Natural killer cell treated with Interleukin-12 subunit alpha and Interleukin-12 subunit beta and Interleukin-15 and Interleukin-18, amount 100 ng/mL, for 72 hours (primary cell): Measurements from ENCODE around the gene RAB34. TPM values are rescaled to one million over a fixed set of nuclear protein-coding genes. Genes with fewer than 3 reads are reported as not detected.

Experiments
- ATAC-seq, 2 donors: fragments of 150-1000 bp; cut with Tn5 transposase in 1 of 2; sonication (Bioruptor Pico), chemical (Tn5 transposase) in 1 of 2; 2 replicates each; pipeline ENCODE4 v1.10.0; 2021
- DNase-seq: peaks from one replicate; pipeline ENCODE4 v3.0.0; 2022; ENCODE audit warnings: low spot score
- H3K27ac Mint-ChIP-seq, 2 donors: 1 replicate in 1 of 2; 2 replicates in 1 of 2; pipeline ENCODE4 v1.8.0; 2022; ENCODE audit warnings: mixed read lengths in 2 of 2, mild to moderate bottlenecking in 1 of 2, moderate library complexity in 1 of 2
- H3K27me3 Mint-ChIP-seq, 2 donors: 1 replicate in 1 of 2; 2 replicates in 1 of 2; pipeline ENCODE4 v1.8.0; 2022; ENCODE audit warnings: mixed read lengths in 2 of 2
- H3K36me3 Mint-ChIP-seq: one replicate; pipeline ENCODE4 v1.8.0; 2022; ENCODE audit warnings: mixed read lengths
- H3K4me1 Mint-ChIP-seq, 2 donors: 1 replicate in 1 of 2; 2 replicates in 1 of 2; pipeline ENCODE4 v1.8.0; 2022; ENCODE audit warnings: low read depth in 2 of 2, mixed read lengths in 2 of 2, mild to moderate bottlenecking in 1 of 2
- H3K4me3 Mint-ChIP-seq: one replicate; pipeline ENCODE4 v1.8.0; 2022; ENCODE audit warnings: mixed read lengths
- H3K9me3 Mint-ChIP-seq: 2 replicates; pipeline ENCODE4 v1.8.0; 2022; ENCODE audit warnings: mixed read lengths
- total RNA-seq, 2 donors: library from RNA; stranded (reverse); gene quantifications; one replicate each; pipeline ENCODE4 v1.2.3, GENCODE V29; 2022

Gene RAB34, protein sequence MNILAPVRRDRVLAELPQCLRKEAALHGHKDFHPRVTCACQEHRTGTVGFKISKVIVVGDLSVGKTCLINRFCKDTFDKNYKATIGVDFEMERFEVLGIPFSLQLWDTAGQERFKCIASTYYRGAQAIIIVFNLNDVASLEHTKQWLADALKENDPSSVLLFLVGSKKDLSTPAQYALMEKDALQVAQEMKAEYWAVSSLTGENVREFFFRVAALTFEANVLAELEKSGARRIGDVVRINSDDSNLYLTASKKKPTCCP
- 10 to 100 TPM in 1 of 2 donors, 1 to 10 TPM in 1; 8.5 to 25.7 TPM for total RNA-seq

DNA sequence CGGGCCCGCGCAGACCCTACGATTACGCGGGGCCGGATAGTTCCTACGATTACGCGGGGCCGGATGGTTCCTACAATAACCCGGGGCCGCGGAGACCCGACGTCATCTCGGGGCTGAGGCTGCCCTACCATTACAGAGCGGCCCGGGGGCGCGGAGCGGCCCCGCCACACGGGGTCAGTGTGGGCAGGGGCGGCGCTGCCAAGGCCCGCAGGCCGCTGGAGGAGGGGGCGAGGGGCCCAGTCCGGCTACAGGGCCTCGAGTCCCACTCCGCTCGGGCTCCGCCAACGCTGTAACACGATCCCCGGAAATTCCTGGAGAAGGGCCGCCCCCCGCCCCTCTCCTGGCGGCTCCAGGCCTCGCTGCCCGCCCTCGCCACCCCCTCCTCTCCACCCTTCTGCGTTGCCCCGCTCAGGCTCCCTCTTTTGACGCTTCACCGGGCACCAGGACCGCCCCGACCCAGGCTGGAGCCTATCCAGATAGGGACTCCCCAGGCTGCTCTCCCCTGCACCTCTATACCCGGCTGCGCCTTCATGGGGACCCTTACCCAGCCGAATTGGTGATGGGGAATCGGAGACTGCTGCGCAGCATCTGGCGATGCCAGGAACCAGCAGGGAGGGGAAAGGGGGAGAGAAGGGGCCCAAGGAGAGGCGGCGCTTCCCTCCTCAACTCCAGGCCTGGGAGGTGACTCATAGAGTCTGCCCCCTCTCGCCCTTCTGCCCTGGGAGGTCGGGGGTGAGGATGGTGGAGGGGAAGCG, at the start of gene RAB34:
RAB34 (minus strand) TSS at position 291 of the 755 bp plus-strand sequence. CDS start 602 bp downstream, outside the sequence.
- peaks cover 16% of the 10 kb centered on the region for H3K36me3 Mint-ChIP-seq
- H3K27ac Mint-ChIP-seq: peak within 1 kb of the TSS; percentile 6 to 72
- peaks cover 35 to 36% of the 10 kb centered on the region in 2 donors for H3K4me1 Mint-ChIP-seq
- no peak for DNase-seq
- ATAC-seq: peak in 1 of 2 donors; percentile 14
- no peaks in the 10 kb centered on the region for H3K9me3 Mint-ChIP-seq
- H3K27me3 Mint-ChIP-seq: peaks cover 12 to 13% of the 10 kb centered on the region in 2 donors
- H3K4me3 Mint-ChIP-seq: peak within 1 kb of the TSS; percentile 89

DNA sequence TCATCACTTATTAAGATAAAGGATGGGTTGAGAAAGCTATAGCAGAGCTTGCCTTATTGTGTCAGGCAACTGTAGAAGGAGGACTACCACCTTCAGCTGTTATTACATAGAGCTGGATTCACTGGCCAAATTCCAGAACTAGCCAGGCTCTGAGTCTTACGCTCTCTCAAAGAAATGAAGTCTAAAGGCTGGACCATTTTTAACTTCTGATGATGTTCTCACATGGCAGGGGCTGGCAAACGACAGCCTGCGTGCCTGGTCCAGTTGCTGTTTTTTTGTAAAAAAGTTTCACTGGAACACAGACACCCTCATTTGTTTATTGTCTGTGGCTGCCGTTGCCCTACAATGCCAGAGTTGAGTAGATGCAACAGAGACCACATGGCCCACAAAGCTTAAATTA, 47.4 kb upstream of the RAB34 start:
- H3K4me3 Mint-ChIP-seq: no peak overlapping the region
- H3K9me3 Mint-ChIP-seq: no peaks in the 10 kb centered on the region
- no peak for DNase-seq
- peaks cover 5% of the 10 kb centered on the region for H3K36me3 Mint-ChIP-seq
- H3K27me3 Mint-ChIP-seq: no peaks in the 10 kb centered on the region
- ATAC-seq: no peak
- peak overlapping the region; percentile 31 to 51 for H3K27ac Mint-ChIP-seq
- H3K4me1 Mint-ChIP-seq: peaks cover 24 to 28% of the 10 kb centered on the region in 2 donors

DNA sequence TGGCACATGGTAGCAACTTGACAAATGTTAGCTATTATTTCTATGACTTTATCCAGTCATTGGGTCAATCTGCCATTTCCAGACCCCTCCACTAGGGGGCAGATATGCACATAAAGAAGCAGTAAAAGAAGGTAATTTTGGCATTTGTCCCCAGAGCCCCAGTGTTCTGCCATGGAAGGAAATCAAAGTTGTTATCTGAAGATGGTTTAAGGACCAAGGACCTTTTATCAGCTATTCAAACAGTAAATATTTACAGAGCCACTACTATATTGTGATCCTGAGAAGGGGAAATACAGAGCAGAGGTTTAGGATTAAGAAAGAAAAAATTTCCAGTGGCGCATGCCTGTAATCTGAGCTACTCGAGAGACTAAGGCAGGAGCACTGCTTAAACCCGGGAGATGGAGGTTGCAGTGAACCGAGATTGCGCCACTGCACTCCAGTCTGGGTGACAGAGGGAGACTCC, 46.2 kb upstream of the RAB34 start:
- Mint-ChIP-seq H3K27me3 (no peaks in the 10 kb centered on the region), H3K9me3 (no peaks in the 10 kb centered on the region), H3K4me3 (peak overlapping the region; percentile 41), H3K4me1 (peaks cover 18 to 28% of the 10 kb centered on the region in 2 donors), H3K36me3 (peaks cover 5% of the 10 kb centered on the region), H3K27ac (peak overlapping the region; percentile 3 to 73)
- DNase-seq (peak; percentile 84), ATAC-seq (peak; percentile 32 to 46)

DNA sequence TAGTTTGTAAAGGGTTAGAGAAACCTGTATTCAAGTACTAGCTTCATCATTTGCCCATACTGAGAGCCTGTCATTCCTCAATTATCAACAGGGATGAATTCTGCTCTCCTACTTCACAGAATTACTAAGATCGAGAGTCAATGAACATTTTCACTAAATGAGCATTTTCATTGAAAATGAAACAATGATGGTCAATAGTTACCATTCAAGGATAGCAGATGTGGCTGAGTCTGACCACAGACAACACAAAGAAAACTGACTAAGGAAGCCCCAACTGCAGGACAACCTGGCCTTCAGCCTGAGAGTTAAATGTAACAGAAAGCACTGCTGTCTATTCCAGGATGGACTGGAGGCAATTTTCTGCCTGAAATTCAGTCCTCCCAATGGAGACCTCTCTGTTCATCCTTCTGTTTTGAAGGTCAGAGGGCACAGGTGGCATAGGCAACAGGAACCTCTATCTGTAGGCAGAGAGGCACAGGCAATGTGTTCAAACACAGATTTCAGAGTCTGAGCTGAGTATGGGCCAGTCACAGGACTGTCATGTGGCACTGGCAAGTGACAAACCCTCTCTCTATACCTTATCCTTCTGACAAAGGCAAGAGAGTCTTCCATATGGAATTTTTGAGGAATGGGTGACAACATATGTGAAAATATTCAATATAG, 45.6 kb upstream of the RAB34 start:
- Mint-ChIP-seq H3K27ac (peak overlapping the region; percentile 50 to 73), H3K4me1 (peaks cover 18 to 28% of the 10 kb centered on the region in 2 donors), H3K9me3 (no peaks in the 10 kb centered on the region), H3K4me3 (peak overlapping the region; percentile 41), H3K36me3 (peaks cover 5% of the 10 kb centered on the region), H3K27me3 (no peaks in the 10 kb centered on the region)
- ATAC-seq (peak; percentile 75 to 87), DNase-seq (no peak)

DNA sequence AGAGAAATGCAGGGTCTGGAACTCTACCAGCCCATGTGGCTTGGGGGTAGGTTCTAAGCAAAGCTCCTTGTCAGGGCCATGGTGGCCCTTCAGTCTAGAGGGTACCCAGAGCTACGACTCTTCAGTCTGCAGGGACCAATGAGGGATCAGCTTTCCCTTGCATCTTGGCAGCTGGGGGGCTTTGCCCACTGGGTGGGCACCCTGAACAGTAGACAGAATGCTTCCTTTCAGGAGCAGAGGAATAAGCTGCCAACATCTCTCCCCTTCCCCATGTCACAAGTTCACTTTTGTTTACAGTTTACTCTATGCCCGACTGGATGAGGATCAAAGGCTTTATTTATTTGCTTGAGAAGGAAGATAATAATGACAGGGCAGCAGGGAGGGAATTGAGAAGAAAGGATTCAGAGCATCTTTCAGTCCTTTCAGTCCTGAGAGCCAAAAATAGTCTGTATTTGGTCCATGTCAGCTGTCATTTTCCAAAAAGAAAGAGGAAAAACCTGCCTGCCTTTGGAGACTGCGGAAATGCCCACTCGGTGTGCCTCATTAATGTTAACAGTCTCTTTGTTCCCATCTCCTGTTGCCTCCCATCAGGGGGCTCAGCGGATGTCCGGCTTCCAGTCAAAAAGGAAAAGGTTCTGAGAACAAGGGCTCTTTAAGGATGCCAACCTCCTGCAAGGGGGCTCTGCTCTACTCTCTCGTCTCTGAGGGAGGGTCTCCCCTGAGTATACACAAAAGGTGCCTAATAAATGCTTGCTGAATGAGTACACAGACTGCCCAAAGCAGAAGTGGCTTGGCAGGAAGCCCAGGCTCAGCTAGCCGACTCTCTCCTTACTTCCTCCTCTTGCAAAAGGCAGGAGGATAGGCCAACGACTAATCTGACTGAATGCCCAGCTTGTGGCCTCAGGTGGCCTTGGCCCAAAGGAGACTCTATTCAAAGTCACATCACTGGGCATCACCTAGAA, 43.2 kb upstream of the RAB34 start:
- no peaks in the 10 kb centered on the region for H3K9me3 Mint-ChIP-seq
- DNase-seq (no peak), ATAC-seq (no peak)
- H3K4me3 Mint-ChIP-seq: no peak overlapping the region
- peaks cover 13% of the 10 kb centered on the region for H3K36me3 Mint-ChIP-seq
- H3K27me3 Mint-ChIP-seq: no peaks in the 10 kb centered on the region
- H3K4me1 Mint-ChIP-seq: peaks cover 22 to 28% of the 10 kb centered on the region in 2 donors
- peak overlapping the region; percentile 37 to 50 for H3K27ac Mint-ChIP-seq

DNA sequence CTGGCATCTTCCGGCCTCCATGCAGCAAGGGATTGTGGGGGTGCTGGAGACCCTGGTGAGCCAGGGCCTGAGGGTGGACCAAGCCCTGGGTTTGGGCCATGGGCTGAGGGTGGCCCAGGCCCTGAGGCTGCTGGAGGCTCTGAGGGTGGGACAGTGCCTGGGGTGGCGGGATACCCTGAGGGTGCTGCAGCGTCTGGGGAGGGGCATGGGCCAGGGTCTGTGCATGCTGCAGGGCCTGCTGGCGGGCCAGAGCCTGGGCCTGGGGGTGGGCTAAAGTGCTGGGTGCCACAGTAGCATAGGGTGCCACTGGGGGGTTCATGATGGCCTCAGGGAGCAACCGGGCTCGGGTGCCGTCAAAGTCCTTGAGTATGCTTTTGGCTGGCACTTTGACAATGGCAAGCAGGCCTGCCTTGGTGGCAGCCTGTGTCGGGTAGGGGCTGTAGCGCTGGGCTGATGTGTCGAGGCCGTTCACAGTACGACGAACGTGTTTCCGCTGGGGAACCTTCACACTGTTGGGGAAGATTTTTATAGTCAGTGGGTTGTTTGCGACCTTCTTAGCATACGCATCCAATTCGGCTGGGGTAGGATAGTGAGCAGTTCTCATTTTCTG, 41.7 kb upstream of the RAB34 start:
- DNase-seq: no peak
- no peak overlapping the region for H3K27ac Mint-ChIP-seq

DNA sequence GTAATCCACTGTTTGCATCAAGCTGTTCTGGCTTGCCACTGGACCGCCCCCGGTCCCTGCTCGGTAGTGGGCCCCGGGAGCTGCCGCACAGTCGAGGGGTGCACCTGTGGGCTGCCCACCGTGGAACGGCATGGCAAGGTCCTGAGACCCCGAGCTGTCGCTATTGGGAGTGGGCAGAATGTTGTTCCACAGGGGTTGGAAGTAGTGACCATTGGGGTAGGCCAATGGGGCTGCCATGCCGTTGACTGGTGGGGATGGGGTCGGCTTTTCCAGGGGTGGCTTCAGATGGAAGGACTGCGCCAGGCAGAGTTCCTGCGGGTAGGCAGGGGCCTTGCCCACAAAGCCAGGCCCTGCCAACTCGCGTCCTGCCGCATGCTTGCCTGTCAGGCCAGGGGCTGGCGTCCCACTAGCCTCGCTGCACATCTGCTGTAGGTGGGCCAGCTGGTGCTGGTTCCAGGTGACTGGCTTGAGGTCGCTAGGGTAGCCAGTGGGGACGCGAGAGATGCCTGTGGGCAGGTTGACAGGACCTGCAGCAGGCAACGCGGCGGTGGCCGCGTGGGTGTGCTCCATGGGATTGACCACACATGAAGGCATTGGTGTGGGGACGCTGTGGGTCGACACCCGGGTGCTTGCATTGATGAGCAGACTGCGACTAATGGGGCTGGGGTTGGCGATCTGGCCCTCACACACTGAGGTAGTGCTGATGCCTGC, 40.9 kb upstream of the RAB34 start:
- H3K27ac Mint-ChIP-seq: no peak overlapping the region

More for the DNA sequence above, 41.7 kb upstream of the RAB34 start:
- Mint-ChIP-seq H3K4me1 (peaks cover 17 to 23% of the 10 kb centered on the region in 2 donors), H3K27me3 (no peaks in the 10 kb centered on the region), H3K9me3 (no peaks in the 10 kb centered on the region), H3K4me3 (no peak overlapping the region), H3K36me3 (peaks cover 13% of the 10 kb centered on the region)
- peak in 1 of 2 donors; percentile 16 for ATAC-seq

DNA sequence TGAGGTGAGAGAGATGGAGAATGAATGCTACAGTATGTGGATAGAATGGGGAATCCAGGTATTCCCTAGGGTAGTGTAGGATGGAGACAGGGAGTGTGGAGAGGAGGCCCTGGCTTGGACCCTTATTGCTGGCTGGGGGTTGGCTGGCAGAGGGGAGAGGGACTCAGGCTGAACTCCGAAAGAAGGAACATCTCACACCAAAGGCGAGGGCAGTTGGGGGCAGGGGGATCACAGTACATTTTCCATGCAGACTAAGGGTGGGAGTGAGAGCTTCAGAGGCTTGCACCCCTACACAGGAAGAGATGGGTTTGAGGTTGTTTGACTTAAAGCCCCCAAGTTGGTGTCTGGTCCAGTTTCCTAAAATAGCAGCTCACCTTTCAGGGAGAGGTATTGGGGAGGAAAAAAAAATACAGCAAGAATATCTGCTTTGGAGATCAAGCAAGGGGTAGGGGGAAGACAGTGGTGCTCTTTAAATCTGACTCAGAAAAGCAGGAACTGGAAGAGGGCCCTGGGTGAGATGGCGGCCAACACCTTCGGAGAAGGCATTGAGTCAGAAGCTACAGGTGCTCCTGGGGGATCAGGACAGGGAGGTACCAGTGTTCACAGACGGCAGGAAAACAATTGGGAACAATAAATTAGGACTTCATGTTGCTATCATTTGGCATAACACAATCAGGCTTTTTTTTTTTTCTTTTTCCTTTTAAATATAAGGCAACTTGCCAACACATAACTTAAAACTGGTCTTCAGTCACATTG, 38.6 kb upstream of the RAB34 start:
- Mint-ChIP-seq H3K9me3 (no peaks in the 10 kb centered on the region), H3K4me1 (peaks cover 1 to 5% of the 10 kb centered on the region in 2 donors), H3K27me3 (no peaks in the 10 kb centered on the region), H3K27ac (peak overlapping the region in 1 of 2 donors; percentile 68), H3K4me3 (no peak overlapping the region), H3K36me3 (peaks cover 8% of the 10 kb centered on the region)
- no peak for DNase-seq
- no peak for ATAC-seq

More for the DNA sequence above, 40.9 kb upstream of the RAB34 start:
- no peak for DNase-seq
- no peaks in the 10 kb centered on the region for H3K9me3 Mint-ChIP-seq
- H3K27me3 Mint-ChIP-seq: no peaks in the 10 kb centered on the region
- H3K4me1 Mint-ChIP-seq: peaks cover 15 to 19% of the 10 kb centered on the region in 2 donors
- no peak for ATAC-seq
- peaks cover 8% of the 10 kb centered on the region for H3K36me3 Mint-ChIP-seq
- H3K4me3 Mint-ChIP-seq: no peak overlapping the region

DNA sequence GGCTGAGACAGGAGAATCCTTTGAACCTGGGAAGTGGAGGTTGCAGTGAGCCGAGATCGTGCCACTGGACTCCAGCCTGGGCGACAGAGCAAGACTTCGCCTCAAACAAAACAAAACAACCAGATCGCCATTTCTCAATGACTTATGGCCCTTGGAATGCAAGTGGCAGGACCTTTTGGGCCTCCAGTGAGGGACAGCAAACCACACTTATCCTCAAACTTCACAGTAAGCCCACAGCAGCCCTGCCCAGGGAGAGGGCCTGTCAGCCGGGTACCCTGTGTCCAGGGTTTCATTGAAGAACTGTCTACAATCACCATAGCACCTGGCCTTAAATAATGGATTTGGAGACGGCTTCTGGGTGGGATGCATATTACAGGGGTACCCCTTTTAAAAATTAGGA, 37.8 kb upstream of the RAB34 start:
- Mint-ChIP-seq H3K27ac (peak overlapping the region in 1 of 2 donors; percentile 68), H3K4me1 (peaks cover 0 to 4% of the 10 kb centered on the region in 2 donors), H3K9me3 (no peaks in the 10 kb centered on the region), H3K4me3 (no peak overlapping the region), H3K36me3 (peaks cover 8% of the 10 kb centered on the region), H3K27me3 (no peaks in the 10 kb centered on the region)
- ATAC-seq: no peak
- no peak for DNase-seq

DNA sequence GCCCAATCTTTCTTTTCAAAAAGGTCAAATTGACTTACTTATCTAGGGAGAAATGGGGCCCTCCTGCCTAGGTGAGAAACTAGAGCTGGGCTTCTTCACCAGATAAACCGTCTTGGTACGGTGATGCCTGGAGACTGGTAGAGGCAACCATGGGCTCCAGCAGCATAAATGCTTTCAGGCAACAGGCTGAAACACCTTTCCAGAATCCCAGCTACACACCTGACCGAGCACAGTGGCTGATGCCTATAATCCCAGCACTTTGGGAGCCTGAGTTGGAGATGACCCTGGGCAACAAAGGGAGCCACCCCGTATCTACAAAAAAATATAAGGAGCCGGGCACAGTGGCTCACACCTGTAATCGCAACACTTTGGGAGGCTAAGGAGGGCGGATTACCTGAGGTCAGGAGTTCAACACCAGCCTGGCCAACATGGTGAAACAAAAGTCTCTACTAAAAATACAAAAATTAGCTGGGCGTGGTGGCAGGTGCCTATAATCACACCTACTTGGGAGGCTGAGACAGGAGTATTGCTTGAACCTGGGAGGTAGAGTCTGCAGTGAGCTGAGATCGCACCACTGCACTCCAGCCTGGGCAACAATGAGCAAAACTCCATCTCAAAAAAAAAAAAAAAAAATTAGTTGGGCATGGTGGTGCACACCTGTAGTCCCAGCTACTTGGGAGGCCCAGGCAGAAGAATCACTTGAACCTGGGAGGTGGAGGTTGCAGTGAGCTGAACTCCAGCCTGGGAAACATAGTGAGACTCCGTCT, 34.1 kb upstream of the RAB34 start:
- Mint-ChIP-seq H3K27ac (no peak overlapping the region), H3K4me3 (no peak overlapping the region), H3K27me3 (no peaks in the 10 kb centered on the region), H3K9me3 (no peaks in the 10 kb centered on the region), H3K4me1 (no peaks in the 10 kb centered on the region), H3K36me3 (no peaks in the 10 kb centered on the region)
- DNase-seq: no peak
- no peak for ATAC-seq
